Panc1 (cell line): Measurements from ENCODE around the gene IL15. TPM values are rescaled to one million over a fixed set of nuclear protein-coding genes. Genes with fewer than 3 reads are reported as not detected.

Experiments used
- ATAC-seq: fragments of 200-7000 bp; cut with Tn5 transposase; 2 replicates; pipeline ENCODE4 v1.9.1; 2020; ENCODE audit warnings: mild to moderate bottlenecking, moderate library complexity
- BruUV-seq: library from RNA; stranded (reverse); fragments of 400-500 nt; replicated peaks from 2 replicates; lab custom pipeline; 2021; lab: Mats Ljungman, UMichigan
- CTCF ChIA-PET: fragments of 300-600 bp; sonication (Branson Sonifier 250); formaldehyde crosslinking; loops from one replicate; lab custom pipeline; 2022; ENCODE audit warnings: antibody characterized with exemption; lab: Charles Lee
- POLR2A ChIA-PET: fragments of 300-600 bp; sonication (Branson Sonifier 250); formaldehyde crosslinking; loops from one replicate; lab custom pipeline; 2022; ENCODE audit warnings: antibody characterized with exemption; lab: Charles Lee
- DNase-seq: peaks from one replicate; pipeline ENCODE4 v3.0.0-alpha.2; 2010; ENCODE audit warnings: low read depth, low spot score
- H3K27ac ChIP-seq: 2 replicates; pipeline ENCODE4 v1.5.1; 2011; ENCODE audit warnings: mild to moderate bottlenecking, low read length, inconsistent platforms
- H3K27me3 ChIP-seq: fragments of 200-500 bp; sonication (Bioruptor generic); 2 replicates; pipeline ENCODE4 v1.6.0; 2014; ENCODE audit warnings: low read length, inconsistent platforms; ENCODE audit not compliant: control insufficient read depth, insufficient read depth
- H3K36me3 ChIP-seq: fragments of 200-500 bp; sonication (Bioruptor generic); 2 replicates; pipeline ENCODE4 v1.5.1; 2014; ENCODE audit warnings: inconsistent platforms, mild to moderate bottlenecking, low read length, moderate library complexity; ENCODE audit not compliant: control insufficient read depth, insufficient read depth
- H3K4me1 ChIP-seq: 2 replicates; pipeline ENCODE4 v1.5.1; 2011; ENCODE audit warnings: inconsistent platforms, mild to moderate bottlenecking, low read length, moderate library complexity; ENCODE audit not compliant: control insufficient read depth, insufficient read depth
- H3K4me3 ChIP-seq, 2 experiments: 2 replicates each; pipeline ENCODE4 v1.5.1; 2011 to 2012; ENCODE audit warnings: low read depth in 2 of 2, low read length in 2 of 2, mild to moderate bottlenecking in 2 of 2, inconsistent platforms in 1 of 2, moderate library complexity in 1 of 2
- H3K9me3 ChIP-seq: fragments of 200-500 bp; sonication (Bioruptor generic); 2 replicates; pipeline ENCODE4 v1.5.1; 2014; ENCODE audit warnings: low read depth, mild to moderate bottlenecking, inconsistent platforms, low read length, moderate library complexity; ENCODE audit not compliant: control insufficient read depth, insufficient read depth
- POLR2AphosphoS5 ChIP-seq: IDR thresholded peaks from 2 replicates; pipeline ENCODE4 v1.6.1; 2012; ENCODE audit warnings: mild to moderate bottlenecking, low read depth, low read length, moderate library complexity
- SIN3A ChIP-seq: IDR thresholded peaks from 2 replicates; pipeline ENCODE4 v1.6.1; 2012; ENCODE audit warnings: low read depth, mild to moderate bottlenecking, low read length, moderate library complexity, borderline replicate concordance; ENCODE audit not compliant: insufficient read depth
- TCF7L2 ChIP-seq: IDR thresholded peaks from 2 replicates; pipeline ENCODE4 v1.6.1; 2011; ENCODE audit warnings: mild to moderate bottlenecking, low read depth, low read length, inconsistent platforms
- in situ Hi-C: cut with HindIII; loops from 2 replicates; pipeline ENCODE4 v1.10.0; 2016; ENCODE audit warnings: low sequenced_read_pairs, low pct_unique_long_range_greater_than_20kb
- intact Hi-C: fragments of 100-400 bp; cut with micrococcal nuclease; formaldehyde crosslinking; loops from one replicate; pipeline ENCODE4 v1.10.0; 2022; ENCODE audit not compliant: unreplicated experiment
- total RNA-seq: library from RNA; stranded (reverse); gene quantifications from one replicate; pipeline ENCODE4 v1.2.1, GENCODE V29; 2021; ENCODE audit not compliant: unreplicated experiment
- TF ChIP-seq, protein P1 (sequence below), 2 experiments: IDR thresholded peaks; 2 replicates each; pipeline ENCODE4 v1.6.1; 2011 to 2012; ENCODE audit warnings: low read depth in 2 of 2, control low read depth in 1 of 2, low read length in 1 of 2, mild to moderate bottlenecking in 1 of 2, moderate library complexity in 1 of 2; ENCODE audit not compliant: insufficient read depth in 1 of 2
- TF ChIP-seq, protein P2 (sequence below): fragments of 450-650 bp; IDR thresholded peaks from 2 replicates; pipeline ENCODE4 v1.5.1; 2017; ENCODE audit warnings: mild to moderate bottlenecking

IL15 gene
- total RNA-seq, 1 experiment from 2014 or later: 2.7 TPM

DNA sequence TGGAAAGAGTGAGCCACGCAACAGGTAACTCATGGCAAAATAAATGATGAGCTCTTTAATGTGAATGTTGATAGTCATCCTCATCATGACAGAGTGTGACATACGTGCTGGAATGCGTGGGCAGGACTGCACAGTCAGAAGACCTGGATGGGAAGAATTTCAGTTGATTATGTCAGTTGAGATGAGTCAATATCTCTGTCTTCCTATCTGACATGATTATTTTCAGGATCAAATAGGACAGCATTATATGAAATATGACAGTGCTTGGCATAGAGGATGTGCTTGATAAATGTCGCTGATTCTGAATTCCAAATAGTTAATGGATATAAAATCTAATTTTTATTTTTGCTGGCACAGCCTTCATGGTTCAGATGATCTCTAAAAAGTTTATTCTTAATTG lies 95.1 kb downstream of the IL15 start:
- Histone ChIP-seq H3K4me3 (no peak overlapping the region), H3K4me1 (no peaks in the 10 kb centered on the region), H3K9me3 (no peaks in the 10 kb centered on the region), H3K36me3 (no peaks in the 10 kb centered on the region), H3K27me3 (no peaks in the 10 kb centered on the region), H3K27ac (no peak overlapping the region)
- no peak for ATAC-seq
- in situ Hi-C loops: no loop called here
- ChIA-PET POLR2A (no interaction called here), CTCF (no interaction called here)
- no peak for DNase-seq
- intact Hi-C loops: no loop called here
- TF ChIP-seq, protein P1, sequence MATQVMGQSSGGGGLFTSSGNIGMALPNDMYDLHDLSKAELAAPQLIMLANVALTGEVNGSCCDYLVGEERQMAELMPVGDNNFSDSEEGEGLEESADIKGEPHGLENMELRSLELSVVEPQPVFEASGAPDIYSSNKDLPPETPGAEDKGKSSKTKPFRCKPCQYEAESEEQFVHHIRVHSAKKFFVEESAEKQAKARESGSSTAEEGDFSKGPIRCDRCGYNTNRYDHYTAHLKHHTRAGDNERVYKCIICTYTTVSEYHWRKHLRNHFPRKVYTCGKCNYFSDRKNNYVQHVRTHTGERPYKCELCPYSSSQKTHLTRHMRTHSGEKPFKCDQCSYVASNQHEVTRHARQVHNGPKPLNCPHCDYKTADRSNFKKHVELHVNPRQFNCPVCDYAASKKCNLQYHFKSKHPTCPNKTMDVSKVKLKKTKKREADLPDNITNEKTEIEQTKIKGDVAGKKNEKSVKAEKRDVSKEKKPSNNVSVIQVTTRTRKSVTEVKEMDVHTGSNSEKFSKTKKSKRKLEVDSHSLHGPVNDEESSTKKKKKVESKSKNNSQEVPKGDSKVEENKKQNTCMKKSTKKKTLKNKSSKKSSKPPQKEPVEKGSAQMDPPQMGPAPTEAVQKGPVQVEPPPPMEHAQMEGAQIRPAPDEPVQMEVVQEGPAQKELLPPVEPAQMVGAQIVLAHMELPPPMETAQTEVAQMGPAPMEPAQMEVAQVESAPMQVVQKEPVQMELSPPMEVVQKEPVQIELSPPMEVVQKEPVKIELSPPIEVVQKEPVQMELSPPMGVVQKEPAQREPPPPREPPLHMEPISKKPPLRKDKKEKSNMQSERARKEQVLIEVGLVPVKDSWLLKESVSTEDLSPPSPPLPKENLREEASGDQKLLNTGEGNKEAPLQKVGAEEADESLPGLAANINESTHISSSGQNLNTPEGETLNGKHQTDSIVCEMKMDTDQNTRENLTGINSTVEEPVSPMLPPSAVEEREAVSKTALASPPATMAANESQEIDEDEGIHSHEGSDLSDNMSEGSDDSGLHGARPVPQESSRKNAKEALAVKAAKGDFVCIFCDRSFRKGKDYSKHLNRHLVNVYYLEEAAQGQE (IDR thresholded peaks at IDR 0.05; ENCODE audit: insufficient read depth in 1 of 2, low read depth in 2 of 2, low read length in 1 of 2): no peak
- no peak for TF ChIP-seq TCF7L2
- TF ChIP-seq, protein P2, sequence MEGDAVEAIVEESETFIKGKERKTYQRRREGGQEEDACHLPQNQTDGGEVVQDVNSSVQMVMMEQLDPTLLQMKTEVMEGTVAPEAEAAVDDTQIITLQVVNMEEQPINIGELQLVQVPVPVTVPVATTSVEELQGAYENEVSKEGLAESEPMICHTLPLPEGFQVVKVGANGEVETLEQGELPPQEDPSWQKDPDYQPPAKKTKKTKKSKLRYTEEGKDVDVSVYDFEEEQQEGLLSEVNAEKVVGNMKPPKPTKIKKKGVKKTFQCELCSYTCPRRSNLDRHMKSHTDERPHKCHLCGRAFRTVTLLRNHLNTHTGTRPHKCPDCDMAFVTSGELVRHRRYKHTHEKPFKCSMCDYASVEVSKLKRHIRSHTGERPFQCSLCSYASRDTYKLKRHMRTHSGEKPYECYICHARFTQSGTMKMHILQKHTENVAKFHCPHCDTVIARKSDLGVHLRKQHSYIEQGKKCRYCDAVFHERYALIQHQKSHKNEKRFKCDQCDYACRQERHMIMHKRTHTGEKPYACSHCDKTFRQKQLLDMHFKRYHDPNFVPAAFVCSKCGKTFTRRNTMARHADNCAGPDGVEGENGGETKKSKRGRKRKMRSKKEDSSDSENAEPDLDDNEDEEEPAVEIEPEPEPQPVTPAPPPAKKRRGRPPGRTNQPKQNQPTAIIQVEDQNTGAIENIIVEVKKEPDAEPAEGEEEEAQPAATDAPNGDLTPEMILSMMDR: no peak
- TF ChIP-seq POLR2AphosphoS5: no peak
- no peak for TF ChIP-seq SIN3A
- no TSS peak for BruUV-seq

DNA sequence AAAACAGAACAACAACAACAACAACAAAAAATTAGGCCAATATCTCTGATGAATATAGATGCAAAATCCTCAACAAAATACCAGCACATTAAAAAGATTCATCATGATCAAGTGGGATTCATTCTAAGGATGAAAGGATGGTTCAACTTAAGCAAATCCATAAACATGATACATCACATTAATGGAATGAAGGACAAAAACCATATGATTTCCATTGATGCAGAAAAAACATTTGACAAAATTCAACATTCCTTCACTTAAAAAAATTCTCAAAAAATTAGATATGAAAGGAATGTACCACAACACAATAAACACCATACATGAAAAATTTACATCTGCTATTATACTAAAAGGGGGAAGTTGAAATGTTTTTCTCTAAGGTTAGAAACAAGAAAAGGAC lies 103.3 kb downstream of the IL15 start:
- intact Hi-C loops (no loop called here), in situ Hi-C loops (no loop called here)
- H3K27ac ChIP-seq: no peak overlapping the region
- no peaks in the 10 kb centered on the region for H3K4me1 ChIP-seq
- H3K9me3 ChIP-seq: no peaks in the 10 kb centered on the region
- H3K36me3 ChIP-seq: no peaks in the 10 kb centered on the region
- ATAC-seq: no peak
- ChIA-PET CTCF (no interaction called here), POLR2A (no interaction called here)
- DNase-seq: no peak
- BruUV-seq: no TSS peak
- no peaks in the 10 kb centered on the region for H3K27me3 ChIP-seq
- TF ChIP-seq POLR2AphosphoS5: no peak
- no peak for TF ChIP-seq TCF7L2
- TF ChIP-seq SIN3A: no peak
- TF ChIP-seq, protein P2: no peak
- TF ChIP-seq, protein P1 (IDR thresholded peaks at IDR 0.05; ENCODE audit: insufficient read depth in 1 of 2, low read depth in 2 of 2, low read length in 1 of 2): no peak
- no peak overlapping the region for H3K4me3 ChIP-seq
